HG03575 (cell line): ENCODE measurements around the gene TST.

Experiments
- ATAC-seq: cut with Tn5 transposase; IDR thresholded peaks from one replicate; pipeline ENCODE4 v1.9.1; 2021; ENCODE audit not compliant: unreplicated experiment, insufficient number of reproducible peaks, low FRiP score; ENCODE audit errors: extremely low read depth

TST gene

DNA sequence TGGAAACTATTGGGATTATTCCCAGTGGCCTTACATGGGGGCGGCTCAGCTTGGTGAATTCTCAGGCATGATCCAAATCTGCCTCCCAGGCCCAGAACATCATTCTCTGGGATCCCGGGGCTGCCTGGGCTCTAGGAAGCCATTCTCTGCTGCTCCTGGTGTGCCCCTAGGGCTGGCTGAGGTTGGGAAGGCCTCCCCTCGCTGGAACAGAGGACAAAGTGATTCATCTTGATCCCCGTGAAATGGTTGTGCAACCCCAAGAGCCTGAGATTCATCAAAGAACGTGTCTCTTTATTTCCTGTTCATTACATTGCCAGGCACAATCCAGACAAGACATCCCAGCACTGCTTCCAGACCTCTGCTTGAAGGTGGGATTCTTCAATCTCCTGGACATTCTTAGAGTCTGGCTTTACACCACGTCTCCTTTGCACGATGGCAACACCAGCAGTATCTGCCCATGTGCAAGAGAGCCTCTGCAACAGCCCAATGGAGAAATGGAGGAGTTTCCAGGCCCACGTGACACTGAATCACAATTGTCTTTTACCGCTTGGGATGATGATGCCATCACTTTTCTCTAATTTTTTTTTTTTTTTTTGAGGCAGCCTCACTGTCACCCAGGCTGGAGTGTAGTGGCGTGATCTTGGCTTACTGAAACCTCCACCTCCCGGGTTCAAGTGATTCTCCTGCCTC lies 52.3 kb downstream of the TST start:
- no peak for ATAC-seq

DNA sequence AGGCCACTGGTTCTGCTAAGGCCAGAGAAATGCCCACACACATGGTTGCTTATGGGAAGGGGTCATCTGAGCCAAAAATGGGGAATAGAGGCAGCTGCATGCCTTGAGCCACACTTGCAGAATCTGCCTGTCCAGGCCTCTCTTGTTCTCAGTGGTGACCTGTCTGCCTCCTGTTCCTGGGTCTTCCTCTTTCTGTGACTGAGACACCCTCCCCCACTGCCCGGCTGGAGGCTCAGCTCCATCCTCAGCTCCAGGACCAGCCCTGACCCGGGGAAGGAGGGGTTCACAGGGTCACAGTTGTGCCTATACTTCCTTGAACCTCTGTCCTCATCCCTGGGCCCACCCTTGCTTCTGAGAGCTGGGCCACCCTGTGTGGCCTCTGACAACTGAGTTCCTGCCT lies 53.6 kb downstream of the TST start:
- no peak for ATAC-seq

GRCh38 chr22:36964106-36964505 lies 55.1 kb downstream of the TST start:
- no peak for ATAC-seq

GRCh38 chr22:36963302-36963701 lies 55.9 kb downstream of the TST start:
- ATAC-seq: no peak

- no peak for ATAC-seq
Observed at GRCh38 chr22:36961626-36962025, 57.6 kb downstream of the TST start.
